Fibroblast of pulmonary artery (primary cell): ENCODE measurements around the gene OR1F1.
"Not testable (repeated sequence)": the region's sequence is repeated elsewhere in the genome, so short reads cannot be mapped to it uniquely, and the experiment has no call there.

Experiments
- DNase-seq: peaks from one replicate; pipeline ENCODE4 v3.0.0-alpha.2; 2010; ENCODE audit warnings: low read depth
- H3K4me3 ChIP-seq: replicated peaks from 2 replicates; pipeline ENCODE4 v1.5.1; 2011; ENCODE audit warnings: low read depth, mild to moderate bottlenecking, control low read depth, low read length, moderate library complexity
- TF ChIP-seq, protein P1 (sequence below): IDR thresholded peaks from 2 replicates; pipeline ENCODE4 v1.5.1; 2011; ENCODE audit warnings: mild to moderate bottlenecking, control low read depth, low read length, inconsistent platforms; ENCODE audit errors: missing control alignments

OR1F1 gene

DNA sequence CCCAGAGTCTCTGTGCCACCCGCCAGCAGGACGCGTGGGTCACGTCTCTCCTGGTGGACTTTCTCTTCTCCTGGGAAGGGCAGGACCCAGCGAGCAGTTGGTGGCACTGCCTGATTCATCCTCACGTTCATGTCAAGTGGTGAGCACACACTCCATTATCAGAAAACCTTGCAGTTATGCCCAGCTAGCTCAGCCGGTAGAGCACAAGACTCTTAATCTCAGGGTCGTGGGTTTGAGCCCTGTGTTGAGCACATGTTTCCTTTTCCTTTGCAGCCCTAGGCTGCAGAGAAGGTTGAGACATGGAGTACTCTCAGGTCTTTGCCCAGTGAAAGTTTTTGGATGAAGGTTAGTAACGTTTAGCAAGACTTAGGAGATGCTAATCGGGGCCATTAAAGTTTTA lies 8.0 kb downstream of the OR1F1 start:
- DNase-seq: no peak
- H3K4me3 ChIP-seq: no peak overlapping the region
- TF ChIP-seq, protein P1, sequence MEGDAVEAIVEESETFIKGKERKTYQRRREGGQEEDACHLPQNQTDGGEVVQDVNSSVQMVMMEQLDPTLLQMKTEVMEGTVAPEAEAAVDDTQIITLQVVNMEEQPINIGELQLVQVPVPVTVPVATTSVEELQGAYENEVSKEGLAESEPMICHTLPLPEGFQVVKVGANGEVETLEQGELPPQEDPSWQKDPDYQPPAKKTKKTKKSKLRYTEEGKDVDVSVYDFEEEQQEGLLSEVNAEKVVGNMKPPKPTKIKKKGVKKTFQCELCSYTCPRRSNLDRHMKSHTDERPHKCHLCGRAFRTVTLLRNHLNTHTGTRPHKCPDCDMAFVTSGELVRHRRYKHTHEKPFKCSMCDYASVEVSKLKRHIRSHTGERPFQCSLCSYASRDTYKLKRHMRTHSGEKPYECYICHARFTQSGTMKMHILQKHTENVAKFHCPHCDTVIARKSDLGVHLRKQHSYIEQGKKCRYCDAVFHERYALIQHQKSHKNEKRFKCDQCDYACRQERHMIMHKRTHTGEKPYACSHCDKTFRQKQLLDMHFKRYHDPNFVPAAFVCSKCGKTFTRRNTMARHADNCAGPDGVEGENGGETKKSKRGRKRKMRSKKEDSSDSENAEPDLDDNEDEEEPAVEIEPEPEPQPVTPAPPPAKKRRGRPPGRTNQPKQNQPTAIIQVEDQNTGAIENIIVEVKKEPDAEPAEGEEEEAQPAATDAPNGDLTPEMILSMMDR: no peak

DNA sequence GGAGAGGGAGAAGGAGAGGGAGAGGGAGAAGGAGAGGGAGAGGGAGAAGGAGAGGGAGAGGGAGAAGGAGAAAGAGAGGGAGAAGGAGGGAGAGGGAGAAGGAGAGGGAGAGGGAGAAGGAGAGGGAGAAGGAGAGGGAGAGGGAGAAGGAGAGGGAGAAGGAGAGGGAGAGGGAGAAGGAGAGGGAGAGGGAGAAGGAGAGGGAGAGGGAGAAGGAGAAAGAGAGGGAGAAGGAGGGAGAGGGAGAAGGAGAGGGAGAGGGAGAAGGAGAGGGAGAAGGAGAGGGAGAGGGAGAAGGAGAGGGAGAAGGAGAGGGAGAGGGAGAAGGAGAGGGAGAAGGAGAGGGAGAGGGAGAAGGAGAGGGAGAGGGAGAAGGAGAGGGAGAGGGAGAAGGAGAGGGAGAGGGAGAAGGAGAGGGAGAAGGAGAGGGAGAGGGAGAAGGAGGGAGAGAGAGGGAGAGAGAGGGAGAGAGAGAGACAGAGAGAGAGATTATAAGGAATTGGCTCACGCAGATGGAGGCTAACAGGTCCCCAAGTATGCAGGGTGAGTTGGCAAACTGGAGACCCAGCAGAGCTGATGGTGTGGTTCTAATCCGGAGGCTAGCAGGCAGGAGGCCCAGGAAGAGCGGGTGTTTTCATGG lies 9.8 kb downstream of the OR1F1 start:
- H3K4me3 ChIP-seq, DNase-seq: not testable (repeated sequence)

DNA sequence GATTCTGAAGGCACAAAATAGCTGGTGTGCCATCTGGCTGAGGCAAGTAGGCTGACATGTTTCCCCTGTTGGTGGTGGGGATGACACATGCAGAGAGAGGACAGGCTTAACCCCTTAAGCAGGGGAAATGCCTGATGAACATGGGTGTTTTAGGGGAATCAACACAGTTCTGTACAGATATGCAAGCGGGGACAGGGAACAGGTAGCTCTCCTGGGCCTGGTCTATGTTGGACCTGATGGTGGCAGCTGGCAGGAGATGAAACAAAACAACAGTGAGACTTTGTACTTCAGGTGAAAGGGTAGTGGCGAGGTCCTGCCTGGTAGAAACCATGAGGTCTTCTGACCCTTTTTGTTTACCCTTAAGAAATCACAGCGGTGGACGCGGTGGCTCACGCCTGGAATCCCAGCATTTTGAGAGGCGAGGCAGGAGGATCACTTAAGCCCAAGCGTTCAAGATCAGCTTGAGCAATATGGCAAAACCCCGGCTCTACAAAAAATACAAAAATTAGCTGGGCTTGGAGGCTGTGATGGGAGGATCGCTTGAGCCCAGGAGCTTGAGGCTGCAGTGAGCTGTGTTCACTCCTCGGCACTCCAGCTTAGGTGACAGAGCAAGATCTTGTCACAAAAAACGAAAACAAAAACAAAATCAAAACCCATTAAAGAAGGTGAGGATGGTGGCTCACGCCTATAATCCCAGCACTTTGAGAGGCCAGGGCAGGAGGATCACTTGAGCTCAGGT lies 10.5 kb downstream of the OR1F1 start:
- DNase-seq: no peak
- TF ChIP-seq, protein P1: no peak
- no peak overlapping the region for H3K4me3 ChIP-seq

DNA sequence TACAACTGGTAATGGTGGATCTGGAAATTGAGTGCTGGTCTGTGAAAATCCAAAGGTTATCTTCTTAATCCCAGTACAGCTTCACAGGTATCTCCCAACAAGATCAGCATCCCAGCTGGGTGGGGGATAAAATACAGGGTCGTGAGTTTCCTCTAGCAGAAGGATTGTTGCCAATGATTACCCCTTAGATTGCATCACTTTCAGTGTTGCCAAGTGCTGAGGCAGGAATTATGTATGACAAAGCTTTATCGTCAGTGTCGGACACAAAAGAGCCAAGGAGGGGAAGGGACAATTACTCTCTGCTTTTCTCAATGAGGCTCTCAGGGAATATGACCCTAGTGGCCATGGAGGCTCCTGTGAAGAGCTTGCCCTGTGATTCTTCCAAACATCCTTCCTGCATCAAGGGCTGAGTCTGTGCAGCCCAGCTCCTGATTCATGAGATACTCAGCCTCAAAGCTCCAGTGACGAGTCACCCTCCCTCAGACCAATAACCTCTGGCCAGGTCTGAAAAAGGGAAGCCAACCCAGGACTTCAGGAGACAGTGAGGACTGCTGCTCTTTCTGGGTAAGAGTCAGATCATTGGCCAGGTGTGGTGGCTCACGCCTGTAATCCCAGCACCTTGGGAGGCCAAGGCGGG lies 15.0 kb downstream of the OR1F1 start:
- DNase-seq: no peak
- H3K4me3 ChIP-seq: no peak overlapping the region
- TF ChIP-seq, protein P1: no peak

DNA sequence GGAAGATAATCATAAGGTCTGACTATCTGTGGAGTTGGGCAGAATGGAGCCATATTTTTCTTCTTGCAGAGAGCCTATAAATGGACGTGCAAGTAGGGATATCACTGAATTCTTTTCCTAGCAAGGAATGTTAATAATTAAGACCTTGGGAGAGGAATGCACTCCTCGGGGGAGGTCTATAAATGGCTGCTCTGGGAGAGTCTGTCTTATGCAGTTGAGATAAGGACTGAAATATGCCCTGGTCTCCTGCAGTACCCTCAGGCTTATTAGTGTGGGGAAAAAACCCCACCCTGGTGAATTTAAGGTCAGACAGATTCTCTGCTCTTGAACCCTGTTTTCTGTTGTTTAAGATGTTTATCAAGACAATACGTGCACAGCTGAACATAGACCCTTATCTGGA lies 17.9 kb downstream of the OR1F1 start:
- not testable (repeated sequence) for DNase-seq, H3K4me3 ChIP-seq

DNA sequence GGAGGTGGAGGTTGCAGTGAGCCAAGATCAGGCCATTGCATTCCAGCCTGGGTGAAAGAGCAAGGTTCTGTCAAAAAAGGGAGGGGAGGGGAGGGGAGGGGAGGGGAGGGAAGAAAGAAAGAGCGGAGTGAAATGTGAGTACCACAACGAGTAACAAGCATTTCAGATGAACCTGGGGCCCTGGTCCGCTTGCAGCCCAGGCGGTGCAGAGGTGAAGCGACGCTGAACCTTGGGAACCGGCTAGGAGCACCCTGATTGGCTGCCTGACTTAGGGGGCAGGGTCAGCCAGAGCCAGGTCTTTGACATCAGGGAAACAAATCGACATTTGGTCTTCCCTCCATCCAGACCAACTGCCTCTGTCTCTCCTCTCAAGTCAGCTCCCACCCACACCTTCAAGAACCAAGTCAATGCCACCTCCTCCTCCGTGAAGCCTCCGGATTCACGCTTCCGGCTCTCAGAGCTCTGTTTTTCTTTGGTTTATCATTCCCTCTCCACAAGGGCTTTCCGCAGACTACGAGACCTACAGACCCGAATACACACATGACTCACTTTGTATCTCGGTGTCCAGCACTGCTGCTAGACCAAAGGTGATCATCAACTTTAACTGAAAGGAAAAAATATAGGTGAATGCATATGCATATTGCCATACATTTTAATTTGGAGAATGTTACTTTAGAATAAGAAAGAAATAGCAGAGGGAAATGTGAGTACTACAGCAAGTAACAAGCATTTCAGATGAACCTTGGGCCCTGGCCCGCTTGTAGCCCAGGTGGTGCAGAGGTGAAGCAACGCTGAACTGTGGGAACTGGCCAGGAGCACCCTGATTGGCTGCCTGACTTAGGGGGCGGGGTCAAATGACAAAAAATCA lies 19.3 kb downstream of the OR1F1 start:
- no peak overlapping the region for H3K4me3 ChIP-seq
- DNase-seq: no peak
- TF ChIP-seq, protein P1: no peak

DNA sequence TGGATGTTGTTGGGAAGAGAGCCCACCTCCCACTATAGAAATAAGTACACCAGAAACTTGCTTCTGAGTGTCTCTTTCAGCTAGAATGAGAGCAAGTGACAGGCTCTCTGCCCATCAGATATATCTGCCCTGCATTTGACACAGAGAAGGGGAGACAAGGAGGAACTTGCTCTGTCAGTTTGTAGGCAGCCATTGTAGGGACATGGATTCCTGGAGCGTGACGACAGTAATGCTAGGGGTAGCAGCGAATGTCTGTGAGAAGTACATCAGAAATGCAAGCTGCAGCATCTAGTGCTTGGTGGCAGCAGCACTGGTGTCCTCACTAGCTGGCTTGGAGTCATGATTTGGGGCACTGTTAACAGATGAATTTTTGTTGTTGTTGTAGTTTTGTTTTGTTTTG lies 24.0 kb downstream of the OR1F1 start:
- no peak overlapping the region for H3K4me3 ChIP-seq
- TF ChIP-seq, protein P1: no peak
- DNase-seq: no peak
